Stimulated activated CD4-positive, alpha-beta T cell treated with anti-CD3 and anti-CD28 coated beads, Interleukin-2, amount 100 ng/mL, for 24 hours (primary cell): Measurements from ENCODE around the gene HYDIN.

Experiments used
- DNase-seq, 2 donors: peaks; one replicate each; pipeline ENCODE4 v3.0.0-alpha.2; 2020

Gene HYDIN

DNA sequence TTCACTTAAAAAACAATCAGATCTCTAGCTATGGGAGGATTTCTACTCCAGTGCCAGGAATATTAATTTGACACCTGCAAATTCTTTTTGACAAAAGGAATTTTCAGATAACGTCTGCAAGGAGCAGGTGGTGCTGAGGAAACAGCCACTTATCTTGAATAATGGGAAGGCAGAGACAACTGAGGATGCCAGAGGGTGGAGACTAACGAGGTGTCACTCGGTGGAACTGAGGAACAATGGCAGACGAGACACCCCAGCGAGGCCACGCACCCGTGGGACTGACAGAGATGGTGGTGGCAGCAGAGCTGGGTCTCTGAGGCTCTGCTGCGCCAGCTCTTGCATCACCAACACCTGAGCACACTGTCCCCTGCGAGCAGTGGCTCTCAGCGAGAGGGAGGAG, 471.7 kb downstream of the HYDIN start:
- no peak for DNase-seq
